Measurements from ENCODE around the gene DDX51. TPM values are rescaled to one million over a fixed set of nuclear protein-coding genes. Genes with fewer than 3 reads are reported as not detected.

Gene DDX51
- total RNA-seq, 1 experiment from 2014 or later = 16.2 TPM

DNA sequence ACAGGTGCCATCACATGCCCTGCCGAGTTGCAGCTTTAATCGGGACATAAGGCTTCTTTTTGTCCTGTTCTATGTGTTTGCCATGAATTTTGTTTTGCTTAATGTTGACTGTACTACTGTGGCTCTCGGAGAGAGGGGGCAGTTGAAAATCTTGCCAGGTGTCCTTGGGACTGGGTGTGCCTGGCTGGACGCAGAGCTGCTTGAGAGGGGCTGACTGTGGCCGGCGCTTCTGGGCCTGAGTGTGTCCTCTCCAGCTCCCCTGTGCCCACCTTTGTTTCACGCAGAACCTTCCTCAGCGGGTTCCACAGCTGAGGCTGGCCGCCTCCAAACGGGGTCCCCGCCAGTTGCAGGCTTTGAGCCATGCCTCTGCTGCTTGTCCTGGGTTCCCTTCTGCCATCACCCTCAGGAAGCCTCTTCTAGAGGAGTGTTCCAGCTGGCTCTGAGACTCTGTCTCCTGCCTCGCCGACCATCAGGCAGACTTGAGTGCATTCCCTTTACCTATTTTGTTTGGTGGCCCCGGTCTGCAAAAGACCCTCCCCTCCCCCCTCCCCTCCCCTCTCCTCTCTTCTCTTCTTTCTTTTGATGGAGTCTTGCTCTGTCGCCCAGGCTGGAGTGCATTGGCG, 49.7 kb downstream of the DDX51 start:
- Histone ChIP-seq H2AFZ (no peak overlapping the region), H3K79me2 (ENCODE audit: low read depth) (no peaks in the 10 kb centered on the region), H3K27me3 (ENCODE audit: insufficient read depth, low read depth) (no peaks in the 10 kb centered on the region), H3K4me1 (replicated peaks; ENCODE audit: insufficient read depth) (no peaks in the 10 kb centered on the region), H3K27ac (no peak overlapping the region), H3K4me3 (no peak overlapping the region), H3K9me2 (ENCODE audit: insufficient read depth) (no peaks in the 10 kb centered on the region), H3K9me3 (ENCODE audit: insufficient read depth, low read depth) (no peaks in the 10 kb centered on the region), H3F3A (ENCODE audit: insufficient read depth, low read depth) (peaks cover 16% of the 10 kb centered on the region), H3K36me3 (ENCODE audit: low read depth) (peaks cover 9% of the 10 kb centered on the region), H4K20me1 (ENCODE audit: insufficient read depth) (peaks cover 6% of the 10 kb centered on the region; the same call in 1 of the 2 replicates), H3K4me2 (no peak overlapping the region)
- DNase-seq = no peak
- CTCF ChIA-PET = no interaction called here
- POLR2A ChIA-PET (ENCODE audit: unreplicated experiment) = no interaction called here
- intact Hi-C loops (cut with micrococcal nuclease; ENCODE audit: unreplicated experiment) = no loop called here
- BruUV-seq (replicated peaks) = no TSS peak
- TF ChIP-seq, protein P1, sequence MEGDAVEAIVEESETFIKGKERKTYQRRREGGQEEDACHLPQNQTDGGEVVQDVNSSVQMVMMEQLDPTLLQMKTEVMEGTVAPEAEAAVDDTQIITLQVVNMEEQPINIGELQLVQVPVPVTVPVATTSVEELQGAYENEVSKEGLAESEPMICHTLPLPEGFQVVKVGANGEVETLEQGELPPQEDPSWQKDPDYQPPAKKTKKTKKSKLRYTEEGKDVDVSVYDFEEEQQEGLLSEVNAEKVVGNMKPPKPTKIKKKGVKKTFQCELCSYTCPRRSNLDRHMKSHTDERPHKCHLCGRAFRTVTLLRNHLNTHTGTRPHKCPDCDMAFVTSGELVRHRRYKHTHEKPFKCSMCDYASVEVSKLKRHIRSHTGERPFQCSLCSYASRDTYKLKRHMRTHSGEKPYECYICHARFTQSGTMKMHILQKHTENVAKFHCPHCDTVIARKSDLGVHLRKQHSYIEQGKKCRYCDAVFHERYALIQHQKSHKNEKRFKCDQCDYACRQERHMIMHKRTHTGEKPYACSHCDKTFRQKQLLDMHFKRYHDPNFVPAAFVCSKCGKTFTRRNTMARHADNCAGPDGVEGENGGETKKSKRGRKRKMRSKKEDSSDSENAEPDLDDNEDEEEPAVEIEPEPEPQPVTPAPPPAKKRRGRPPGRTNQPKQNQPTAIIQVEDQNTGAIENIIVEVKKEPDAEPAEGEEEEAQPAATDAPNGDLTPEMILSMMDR (conservative IDR thresholded peaks at IDR 0.05) = no peak
- no peak for TF ChIP-seq EZH2 (IDR thresholded peaks at IDR 0.05; ENCODE audit: low read depth)

DNA sequence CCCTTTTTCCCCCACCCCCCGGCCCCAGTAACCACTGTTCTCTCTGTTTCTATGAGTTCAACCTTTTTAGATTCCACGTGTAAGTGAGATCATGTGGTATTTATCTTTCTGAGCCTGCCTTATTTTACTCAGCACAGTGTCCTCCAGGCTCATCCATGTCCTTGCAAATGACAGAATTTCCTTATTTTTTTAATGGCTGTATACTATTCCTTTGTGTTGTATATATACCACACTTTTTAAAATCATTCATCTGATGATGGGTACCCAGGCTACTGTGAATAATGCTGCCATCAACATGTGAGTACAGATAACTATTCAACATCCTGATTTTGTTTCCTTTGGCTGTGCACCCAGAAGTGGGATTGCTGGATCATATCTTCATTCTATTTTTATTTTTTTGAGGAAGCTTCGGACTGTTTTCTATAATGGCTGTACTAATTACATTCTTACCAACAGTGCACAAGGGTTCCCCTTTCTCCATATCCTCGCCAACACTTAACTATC, 54.7 kb downstream of the DDX51 start:
- POLR2A ChIA-PET (ENCODE audit: unreplicated experiment) = no interaction called here
- intact Hi-C loops (cut with micrococcal nuclease; ENCODE audit: unreplicated experiment) = no loop called here
- CTCF ChIA-PET = no interaction called here
- no peak overlapping the region for H3K27ac ChIP-seq
- no peaks in the 10 kb centered on the region for H3K9me3 ChIP-seq (ENCODE audit: insufficient read depth, low read depth)
- no peak overlapping the region for H3K4me3 ChIP-seq
- peaks cover 9% of the 10 kb centered on the region; the same call in 1 of the 2 replicates for H3K4me1 ChIP-seq (replicated peaks; ENCODE audit: insufficient read depth)
- H3K4me2 ChIP-seq = no peak overlapping the region
- H3F3A ChIP-seq (ENCODE audit: insufficient read depth, low read depth) = peaks cover 14% of the 10 kb centered on the region; the same call in 1 of the 2 replicates
- no peaks in the 10 kb centered on the region for H3K9me2 ChIP-seq (ENCODE audit: insufficient read depth)
- H3K79me2 ChIP-seq (ENCODE audit: low read depth) = peaks cover 27% of the 10 kb centered on the region
- H3K27me3 ChIP-seq (ENCODE audit: insufficient read depth, low read depth) = no peaks in the 10 kb centered on the region
- TF ChIP-seq, protein P1 (conservative IDR thresholded peaks at IDR 0.05) = no peak
- TF ChIP-seq EZH2 (IDR thresholded peaks at IDR 0.05; ENCODE audit: low read depth) = no peak
- DNase-seq = no peak
- no TSS peak for BruUV-seq (replicated peaks)
- H4K20me1 ChIP-seq (ENCODE audit: insufficient read depth) = peaks cover 9% of the 10 kb centered on the region
- no peak overlapping the region for H2AFZ ChIP-seq
- H3K36me3 ChIP-seq (ENCODE audit: low read depth) = peaks cover 16% of the 10 kb centered on the region; the same call in 1 of the 2 replicates

Other genes starting within 250 kb of the DDX51 start
- gene ULK1, start 249.7 kb downstream of the DDX51 start, total RNA-seq (2021) = 50.8 and 70.5 TPM in 2 replicates
- 36.4 and 37.0 TPM in 2 replicates for gene PUS1, start 215.0 kb downstream of the DDX51 start, total RNA-seq (2021)
- 45.0 and 50.3 TPM in 2 replicates for gene EP400, start 194.4 kb downstream of the DDX51 start, total RNA-seq (2021)
- 24.1 and 27.1 TPM in 2 replicates for gene NOC4L, start 138 bp upstream of the DDX51 start, total RNA-seq (2021)
- gene GALNT9, start 185.3 kb upstream of the DDX51 start, total RNA-seq (2021) = 11.2 and 16.1 TPM in 2 replicates

All from PC-9 (cell line).